IPS-20b (cell line): ENCODE measurements around the gene STK25.
"Not testable (repeated sequence)": the region's sequence is repeated elsewhere in the genome, so short reads cannot be mapped to it uniquely, and the experiment has no call there.

ENCODE experiments used
- H3K27ac ChIP-seq: one replicate; pipeline ENCODE4 v1.5.1; 2013; ENCODE audit warnings: low read length
- H3K27me3 ChIP-seq: 2 replicates; pipeline ENCODE4 v1.6.1; 2013; ENCODE audit warnings: mild to moderate bottlenecking, low read length, inconsistent platforms; ENCODE audit not compliant: insufficient read depth
- H3K36me3 ChIP-seq: 2 replicates; pipeline ENCODE4 v1.6.1; 2013; ENCODE audit warnings: low read depth, mild to moderate bottlenecking, inconsistent platforms, low read length, moderate library complexity; ENCODE audit not compliant: insufficient read depth
- H3K4me1 ChIP-seq: 2 replicates; pipeline ENCODE4 v1.6.1; 2013; ENCODE audit warnings: mild to moderate bottlenecking, control low read depth, inconsistent platforms, low read length, moderate library complexity; ENCODE audit not compliant: insufficient read depth
- H3K4me3 ChIP-seq: 2 replicates; pipeline ENCODE4 v1.5.1; 2013; ENCODE audit warnings: mild to moderate bottlenecking, low read length, inconsistent platforms
- H3K9ac ChIP-seq: 2 replicates; pipeline ENCODE4 v1.6.1; 2013; ENCODE audit warnings: low read depth, mild to moderate bottlenecking, inconsistent platforms, low read length, moderate library complexity
- H3K9me3 ChIP-seq: 2 replicates; pipeline ENCODE4 v1.6.1; 2013; ENCODE audit warnings: mild to moderate bottlenecking, low read depth, low read length, inconsistent platforms; ENCODE audit not compliant: insufficient read depth

STK25 gene

GRCh38 chr2:241465543-241465942 is 42.8 kb downstream of the STK25 start:
- H3K4me1 ChIP-seq, result no peaks in the 10 kb centered on the region
- H3K4me3 ChIP-seq, result no peak overlapping the region
- no peaks in the 10 kb centered on the region for H3K27me3 ChIP-seq
- no peak overlapping the region for H3K27ac ChIP-seq
- H3K9me3 ChIP-seq, result no peaks in the 10 kb centered on the region
- no peak overlapping the region for H3K9ac ChIP-seq
- H3K36me3 ChIP-seq, result no peaks in the 10 kb centered on the region

- Histone ChIP-seq H3K9ac (no peak overlapping the region), H3K27ac (no peak overlapping the region), H3K4me3 (no peak overlapping the region), H3K4me1 (no peaks in the 10 kb centered on the region), H3K27me3 (no peaks in the 10 kb centered on the region), H3K9me3 (no peaks in the 10 kb centered on the region), H3K36me3 (no peaks in the 10 kb centered on the region)
Measured at GRCh38 chr2:241463276-241464135, 44.9 kb downstream of the STK25 start.

- H3K27ac ChIP-seq, result no peak overlapping the region
- no peak overlapping the region for H3K9ac ChIP-seq
- no peaks in the 10 kb centered on the region for H3K36me3 ChIP-seq
- no peaks in the 10 kb centered on the region for H3K27me3 ChIP-seq
- no peaks in the 10 kb centered on the region for H3K4me1 ChIP-seq
- H3K4me3 ChIP-seq, result no peak overlapping the region
- no peaks in the 10 kb centered on the region for H3K9me3 ChIP-seq
Measured at GRCh38 chr2:241461693-241462677, 46.4 kb downstream of the STK25 start.

GRCh38 chr2:241460631-241461030 is 47.8 kb downstream of the STK25 start:
- Histone ChIP-seq H3K9ac (no peak overlapping the region), H3K9me3 (no peaks in the 10 kb centered on the region), H3K27me3 (no peaks in the 10 kb centered on the region), H3K4me3 (no peak overlapping the region), H3K4me1 (no peaks in the 10 kb centered on the region), H3K36me3 (no peaks in the 10 kb centered on the region), H3K27ac (no peak overlapping the region)

- H3K4me3 ChIP-seq, result no peak overlapping the region
- H3K9ac ChIP-seq, result no peak overlapping the region
- no peaks in the 10 kb centered on the region for H3K4me1 ChIP-seq
- no peaks in the 10 kb centered on the region for H3K27me3 ChIP-seq
- no peaks in the 10 kb centered on the region for H3K9me3 ChIP-seq
- no peak overlapping the region for H3K27ac ChIP-seq
- no peaks in the 10 kb centered on the region for H3K36me3 ChIP-seq
Measured at GRCh38 chr2:241459520-241459919, 48.9 kb downstream of the STK25 start.

- no peak overlapping the region for H3K9ac ChIP-seq
- no peak overlapping the region for H3K4me3 ChIP-seq
- H3K4me1 ChIP-seq, result no peaks in the 10 kb centered on the region
- no peaks in the 10 kb centered on the region for H3K36me3 ChIP-seq
- no peaks in the 10 kb centered on the region for H3K9me3 ChIP-seq
- H3K27me3 ChIP-seq, result no peaks in the 10 kb centered on the region
- no peak overlapping the region for H3K27ac ChIP-seq
Measured at GRCh38 chr2:241458687-241459086, 49.7 kb downstream of the STK25 start.

- H3K4me3 ChIP-seq, result no peak overlapping the region
- H3K27me3 ChIP-seq, result no peaks in the 10 kb centered on the region
- H3K27ac ChIP-seq, result no peak overlapping the region
- no peaks in the 10 kb centered on the region for H3K36me3 ChIP-seq
- no peak overlapping the region for H3K9ac ChIP-seq
- no peaks in the 10 kb centered on the region for H3K9me3 ChIP-seq
- H3K4me1 ChIP-seq, result no peaks in the 10 kb centered on the region
Measured at GRCh38 chr2:241456546-241456945, 51.8 kb downstream of the STK25 start.

- Histone ChIP-seq H3K36me3 (no peaks in the 10 kb centered on the region), H3K4me3 (no peak overlapping the region), H3K9me3 (no peaks in the 10 kb centered on the region), H3K9ac (no peak overlapping the region), H3K27ac (no peak overlapping the region), H3K4me1 (no peaks in the 10 kb centered on the region), H3K27me3 (no peaks in the 10 kb centered on the region)
Measured at GRCh38 chr2:241454837-241455485, 53.4 kb downstream of the STK25 start.

GRCh38 chr2:241453919-241454318 is 54.5 kb downstream of the STK25 start:
- not testable (repeated sequence) for H3K9ac ChIP-seq, H3K4me1 ChIP-seq, H3K9me3 ChIP-seq, H3K36me3 ChIP-seq, H3K27me3 ChIP-seq, H3K27ac ChIP-seq, H3K4me3 ChIP-seq

GRCh38 chr2:241451840-241452506 is 56.4 kb downstream of the STK25 start:
- Histone ChIP-seq H3K36me3 (no peaks in the 10 kb centered on the region), H3K27me3 (no peaks in the 10 kb centered on the region), H3K4me3 (no peak overlapping the region)

GRCh38 chr2:241450092-241450491 is 58.3 kb downstream of the STK25 start:
- H3K9me3 ChIP-seq, H3K27ac ChIP-seq, H3K9ac ChIP-seq, H3K4me3 ChIP-seq, H3K4me1 ChIP-seq, H3K27me3 ChIP-seq, H3K36me3 ChIP-seq: not testable (repeated sequence)

More at GRCh38 chr2:241451840-241452506, 56.4 kb downstream of the STK25 start:
- Histone ChIP-seq H3K9me3 (no peaks in the 10 kb centered on the region), H3K9ac (no peak overlapping the region), H3K4me1 (no peaks in the 10 kb centered on the region), H3K27ac (no peak overlapping the region)
